HG02973 (cell line): ENCODE data around the gene MLIP.
"Not testable (repeated sequence)": the region's sequence is repeated elsewhere in the genome, so short reads cannot be mapped to it uniquely, and the experiment has no call there.

Experiments used
- ATAC-seq: cut with Tn5 transposase; IDR thresholded peaks from one replicate; pipeline ENCODE4 v1.9.1; 2021; ENCODE audit warnings: moderate library complexity; ENCODE audit not compliant: unreplicated experiment

MLIP gene

DNA sequence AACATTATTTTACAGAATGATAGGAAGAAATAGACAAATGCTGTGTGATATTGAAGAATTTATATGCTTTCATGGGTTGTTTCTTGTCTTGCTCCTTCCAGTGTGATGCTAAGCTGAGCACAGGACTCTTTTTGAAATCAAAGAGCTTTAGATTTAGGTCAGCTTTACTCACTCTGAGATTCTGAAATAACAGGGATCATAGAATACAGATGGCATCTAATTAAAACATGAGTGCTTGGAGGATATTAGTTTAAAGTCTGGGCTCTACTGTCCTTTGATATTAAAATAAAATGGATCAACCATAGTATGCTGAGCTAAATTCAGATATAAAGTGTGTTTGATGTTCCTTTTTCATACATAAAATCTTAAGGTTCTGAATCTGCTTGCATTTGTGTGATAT, 29.6 kb downstream of the MLIP start:
- ATAC-seq = no peak

DNA sequence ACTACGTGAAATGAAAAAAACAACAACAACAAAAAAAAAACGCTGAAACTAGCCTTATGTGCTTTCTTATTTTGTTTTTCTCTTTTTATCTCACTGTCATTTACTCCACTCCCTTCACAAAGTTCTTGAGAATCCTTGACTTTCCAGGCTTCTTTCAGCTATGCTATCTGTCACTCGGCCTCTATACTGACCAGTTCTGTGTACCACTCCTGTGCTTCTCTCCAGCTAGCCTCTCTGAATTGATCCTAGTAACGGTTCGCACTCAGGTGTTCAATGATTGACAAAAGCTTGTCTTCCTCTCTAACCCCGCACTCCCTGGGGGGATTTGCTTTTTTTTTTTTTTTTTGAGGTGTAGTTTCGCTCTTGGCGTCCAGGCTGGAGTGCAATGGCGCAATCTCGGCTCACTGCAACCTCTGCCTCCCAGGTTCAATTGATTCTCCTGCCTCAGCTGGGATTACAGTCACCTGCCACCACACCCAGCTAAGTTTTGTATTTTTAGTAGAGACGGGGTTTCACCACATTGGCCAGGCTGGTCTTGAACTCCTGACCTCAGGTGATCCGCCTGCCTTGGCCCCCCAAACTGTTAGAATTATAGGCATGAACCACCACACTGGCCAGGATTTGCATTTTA, 31.8 kb downstream of the MLIP start:
- ATAC-seq = no peak

DNA sequence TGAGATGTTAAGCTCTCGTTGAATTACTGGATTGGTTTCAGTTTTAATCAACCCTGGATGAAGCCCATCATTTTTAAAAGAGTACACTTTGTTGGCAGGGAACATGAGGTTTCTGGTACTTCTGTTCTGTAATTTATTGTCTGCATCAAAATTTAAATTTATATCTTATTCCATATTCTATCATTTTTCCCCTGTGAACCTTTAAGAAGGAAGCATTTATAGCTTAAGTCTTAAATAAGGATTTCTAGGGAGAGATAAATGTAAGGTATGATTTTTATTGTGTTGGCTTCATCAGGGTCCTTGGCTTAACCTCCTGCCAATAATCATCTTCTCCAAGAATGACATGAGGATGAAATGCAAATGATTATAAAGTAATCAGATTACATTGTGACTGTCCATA, 40.6 kb downstream of the MLIP start:
- no peak for ATAC-seq

- ATAC-seq = no peak
Measured at GRCh38 chr6:54156650-54157250, 45.5 kb downstream of the MLIP start.

- ATAC-seq = no peak
Measured at GRCh38 chr6:54157405-54157804, 46.2 kb downstream of the MLIP start.

DNA sequence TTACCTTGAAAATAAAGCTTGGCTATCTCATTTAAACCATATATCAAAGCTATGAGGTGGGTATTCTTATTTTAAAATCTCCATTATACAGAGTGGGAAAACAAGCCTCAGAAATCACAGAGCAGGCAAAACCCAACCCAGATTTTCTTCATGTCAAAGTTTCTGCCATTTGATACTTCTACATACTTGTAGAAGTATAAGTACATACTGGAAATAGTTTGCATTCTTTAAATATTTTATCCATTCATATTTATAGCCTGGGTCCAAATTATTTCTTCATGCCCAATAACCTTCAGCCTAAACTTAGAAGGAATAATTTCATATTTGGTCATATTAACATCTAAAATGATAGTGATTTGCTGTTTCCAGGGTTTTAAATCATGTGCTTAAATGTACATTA, 61.8 kb downstream of the MLIP start:
- no peak for ATAC-seq

- ATAC-seq = no peak
Measured at GRCh38 chr6:54179152-54179551, 67.9 kb downstream of the MLIP start.

DNA sequence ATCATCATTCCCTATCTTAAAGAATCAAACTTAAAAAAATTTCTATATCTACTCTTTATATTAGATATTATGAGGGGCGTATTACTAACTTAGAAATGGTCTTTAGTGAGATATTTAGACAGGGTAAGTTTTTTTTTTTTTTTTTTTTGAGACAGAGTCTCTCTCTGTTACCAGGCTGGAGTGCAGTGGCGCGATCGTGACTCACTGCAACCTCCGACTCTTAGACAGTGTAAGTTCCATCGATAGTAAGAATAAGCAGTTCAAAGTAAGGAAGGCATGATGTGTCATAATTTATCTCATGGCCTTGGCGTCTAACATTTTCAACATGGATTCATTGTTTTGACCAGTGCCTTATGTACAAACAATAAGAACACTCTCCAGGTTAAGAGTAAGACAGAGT, 72.4 kb downstream of the MLIP start:
- no peak for ATAC-seq

DNA sequence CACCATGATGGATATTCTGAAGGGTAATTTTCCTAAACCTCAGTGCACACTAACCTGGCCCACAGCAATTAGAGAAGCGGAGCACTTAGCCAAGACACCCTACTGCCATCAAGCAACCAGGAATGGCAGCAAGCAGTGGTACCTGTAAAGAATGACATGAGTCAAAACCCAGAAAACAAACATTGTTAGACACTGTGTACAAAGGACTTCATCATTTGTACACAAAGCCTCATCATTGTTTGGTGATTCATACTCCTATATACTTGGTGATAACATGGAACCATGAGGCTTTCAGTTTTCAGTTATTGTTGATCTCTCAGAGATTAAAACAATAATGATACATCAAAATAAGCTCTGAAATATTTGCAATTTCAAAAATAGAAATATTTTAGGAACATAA, 74.6 kb downstream of the MLIP start:
- ATAC-seq = no peak

- no peak for ATAC-seq
Measured at GRCh38 chr6:54188846-54189245, 77.6 kb downstream of the MLIP start.

GRCh38 chr6:54191461-54191860, 80.2 kb downstream of the MLIP start:
- ATAC-seq = no peak

- ATAC-seq = no peak
Measured at GRCh38 chr6:54192993-54193392, 81.8 kb downstream of the MLIP start.

DNA sequence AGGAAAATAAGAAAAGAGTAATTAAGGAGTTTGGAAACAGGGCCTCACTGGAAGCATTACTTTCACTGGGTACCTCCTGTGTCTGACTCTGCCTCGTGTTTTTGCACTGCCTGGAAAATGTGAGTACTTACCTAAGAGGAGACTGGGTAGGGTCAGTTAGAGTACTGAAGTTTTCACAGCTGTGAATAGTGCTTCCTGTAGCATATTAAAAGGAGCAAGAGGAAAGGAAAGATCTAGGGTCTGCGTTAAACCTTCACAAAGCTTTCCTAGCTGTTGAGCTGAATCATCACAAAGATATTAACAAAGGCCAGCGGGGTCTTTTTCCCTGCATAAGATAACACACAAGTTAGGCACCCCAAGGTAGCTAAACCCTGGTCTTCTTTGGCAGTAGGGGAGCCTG, 82.3 kb downstream of the MLIP start:
- ATAC-seq = no peak

- no peak for ATAC-seq
Measured at GRCh38 chr6:54194067-54194466, 82.8 kb downstream of the MLIP start.

DNA sequence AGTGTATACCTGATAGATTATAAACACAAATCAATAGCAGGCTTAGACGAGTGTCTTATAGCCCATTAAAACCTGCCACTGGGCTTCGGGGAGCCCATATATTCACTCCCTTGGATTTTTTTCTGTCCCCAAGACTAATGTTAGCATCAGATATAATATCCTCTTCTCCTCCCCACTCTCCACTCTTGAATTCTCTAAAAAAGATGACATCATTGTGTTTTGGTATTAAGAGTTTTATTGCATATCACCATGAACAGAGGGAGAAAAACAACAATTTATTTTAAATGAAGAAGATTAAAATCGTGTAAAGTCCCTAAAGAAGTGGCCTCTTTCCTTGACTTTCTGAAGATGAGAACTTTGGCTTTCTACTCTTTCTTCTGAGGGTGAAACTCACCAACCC, 84.4 kb downstream of the MLIP start:
- ATAC-seq = no peak

DNA sequence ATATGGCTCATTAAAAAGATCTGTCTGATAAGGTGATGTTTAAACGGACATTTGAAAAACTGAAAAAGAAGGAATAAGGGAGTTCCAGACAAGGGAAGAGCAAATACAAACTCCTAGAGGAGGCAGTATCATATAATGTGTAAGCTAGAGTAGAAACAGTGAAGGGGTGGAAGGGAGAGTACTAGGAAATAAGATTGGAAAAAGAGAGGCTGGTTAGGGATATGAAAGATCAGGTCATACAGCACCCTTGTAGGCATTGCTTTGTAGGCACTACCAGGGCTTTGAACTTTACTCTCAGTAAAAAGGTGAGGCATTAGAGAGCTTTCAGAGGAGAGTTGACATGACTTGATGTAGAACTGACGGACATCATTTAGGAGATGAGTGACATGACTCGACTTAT, 85.7 kb downstream of the MLIP start:
- ATAC-seq = no peak

- no peak for ATAC-seq
Measured at GRCh38 chr6:54198134-54198533, 86.9 kb downstream of the MLIP start.

DNA sequence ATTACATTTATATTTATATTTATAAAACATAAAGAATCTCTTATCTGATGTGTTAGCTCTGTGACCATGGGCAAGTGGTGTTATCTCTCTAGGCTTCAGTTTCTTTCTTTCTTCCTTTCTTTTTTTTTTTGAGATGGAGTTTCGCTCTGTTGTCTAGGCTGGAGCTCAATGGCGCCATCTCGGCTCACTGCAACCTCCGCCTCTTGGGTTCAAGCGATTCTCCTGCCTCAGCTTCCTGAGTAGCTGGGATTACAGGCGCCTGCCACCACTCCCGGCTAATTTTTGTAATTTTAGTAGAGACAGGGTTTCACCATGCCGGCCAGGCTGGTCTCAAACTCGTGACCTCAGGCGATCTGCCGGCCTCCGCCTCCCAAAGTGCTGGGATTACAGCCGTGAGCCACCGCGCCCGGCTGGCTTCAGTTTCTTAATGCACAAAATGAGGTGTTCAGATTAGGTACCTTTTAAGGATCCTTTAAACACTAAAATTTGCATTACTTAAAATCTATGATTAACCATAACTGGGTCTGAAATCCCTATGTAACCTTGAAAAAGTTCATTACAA, 92.3 kb downstream of the MLIP start:
- not testable (repeated sequence) for ATAC-seq

DNA sequence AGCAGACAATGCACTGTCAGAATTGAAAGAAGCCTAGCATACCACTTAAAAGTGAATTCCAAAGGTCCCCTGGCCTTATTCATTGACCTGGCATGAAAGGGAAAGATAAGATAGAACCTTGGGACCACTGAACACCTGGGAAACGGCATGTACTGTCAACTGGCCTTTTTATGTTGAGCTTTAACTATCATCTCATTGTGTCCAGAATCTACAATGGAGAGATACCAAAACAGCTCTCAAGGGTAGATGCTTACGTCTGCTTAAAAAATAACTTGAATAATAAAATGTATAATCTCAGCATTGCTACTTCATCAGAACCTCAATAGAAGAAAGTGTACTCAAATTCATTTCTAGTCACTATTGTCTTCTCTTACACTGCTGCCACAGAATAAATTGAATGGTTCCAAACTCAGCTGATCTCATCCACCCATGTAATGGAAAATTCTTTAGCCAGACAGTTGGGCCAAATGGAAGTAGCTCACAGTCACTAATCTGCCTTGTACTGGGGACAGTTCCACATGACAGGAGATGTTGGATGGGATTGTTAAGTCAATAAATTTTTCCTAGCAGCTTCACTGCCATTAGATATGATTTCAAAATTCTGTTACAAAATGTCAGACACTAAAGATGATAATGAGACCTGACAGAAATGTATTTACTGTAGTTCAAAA, 93.8 kb downstream of the MLIP start:
- ATAC-seq = no peak

- no peak for ATAC-seq
Measured at GRCh38 chr6:54206510-54206909, 95.3 kb downstream of the MLIP start.

GRCh38 chr6:54209983-54210382, 98.7 kb downstream of the MLIP start:
- ATAC-seq = not testable (repeated sequence)

DNA sequence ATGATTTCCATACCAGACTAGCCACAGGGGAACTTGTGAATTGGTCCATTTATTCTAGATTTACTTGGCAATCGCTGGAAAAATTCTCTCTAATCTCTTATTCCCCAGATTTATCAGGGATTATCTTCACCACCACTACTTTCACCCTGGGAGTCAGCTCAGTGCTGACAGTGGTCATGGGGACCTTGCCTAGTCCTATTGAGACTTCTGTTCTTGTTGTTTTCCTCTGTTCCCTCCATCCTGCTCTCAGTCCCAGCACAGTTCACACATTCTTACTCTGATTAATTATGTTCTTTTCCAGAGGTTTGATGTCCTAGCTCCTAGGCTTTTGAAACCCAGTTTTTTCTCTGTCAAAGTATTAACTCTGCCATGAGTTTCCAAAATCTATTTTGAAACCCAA, 103.0 kb downstream of the MLIP start:
- no peak for ATAC-seq
